HG02943 (cell line): ENCODE measurements around the gene SLC4A8.

Source experiments
- ATAC-seq: cut with Tn5 transposase; IDR thresholded peaks from one replicate; pipeline ENCODE4 v1.9.1; 2021; ENCODE audit warnings: mild to moderate bottlenecking, low read depth, moderate library complexity; ENCODE audit not compliant: unreplicated experiment

The SLC4A8 gene

GRCh38 chr12:51549637-51550036, 125.0 kb downstream of the SLC4A8 start:
- no peak for ATAC-seq
